Measurements from ENCODE around the gene CERS3.

DNA sequence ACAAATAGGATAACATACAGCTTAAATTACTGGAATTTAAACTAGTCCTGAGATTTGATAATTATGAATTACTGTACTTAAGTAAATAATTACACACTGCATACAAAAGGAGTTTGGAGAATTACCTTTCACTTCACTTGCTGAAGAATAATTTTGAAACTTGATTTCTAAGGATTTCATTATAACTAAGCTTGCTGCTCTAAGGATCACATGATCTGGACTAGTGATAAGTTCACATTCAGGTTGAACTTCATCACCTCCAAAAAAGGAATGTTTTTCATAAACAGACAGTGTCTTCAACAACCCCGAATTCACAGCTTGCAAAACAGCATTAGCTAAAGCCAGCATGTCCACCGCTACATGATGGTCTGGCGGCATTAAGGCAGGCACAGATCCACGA lies 44.8 kb upstream of the CERS3 start:
- no peak for TF ChIP-seq POLR2A (IDR thresholded peaks at IDR 0.05; ENCODE audit: low read length)
- no peak for TF ChIP-seq GATA1 (IDR thresholded peaks at IDR 0.05; ENCODE audit: low read depth, low read length)
